Cardiac muscle cell (in vitro differentiated cells and primary cell): ENCODE results near the gene TBC1D5. TPM values are rescaled to one million over a fixed set of nuclear protein-coding genes. Genes with fewer than 3 reads are reported as not detected.
A peak's percentile ranks its signal among the peaks of the same experiment; 100 is the strongest.

Experiments used
- DNase-seq, 2 donors: peaks; one replicate each; pipeline versions ENCODE4 v3.0.0 to v3.0.0-alpha.2; 2010 to 2017; ENCODE audit warnings: low read depth in 1 of 2, low spot score in 1 of 2
- H3K27ac ChIP-seq: fragments of 200-600 bp; sonication (generic); 2 replicates; pipeline ENCODE4 v1.5.1; 2016
- H3K27me3 ChIP-seq: fragments of 200-600 bp; sonication (generic); 2 replicates; pipeline ENCODE4 v1.6.0; 2016; ENCODE audit warnings: control low read depth
- H3K36me3 ChIP-seq: fragments of 200-600 bp; sonication (generic); 2 replicates; pipeline ENCODE4 v1.5.1; 2016; ENCODE audit warnings: control low read depth
- H3K4me1 ChIP-seq: fragments of 200-600 bp; sonication (generic); 2 replicates; pipeline ENCODE4 v1.8.1; 2017; ENCODE audit warnings: low read depth, mild to moderate bottlenecking, mixed run types
- H3K4me3 ChIP-seq: fragments of 200-600 bp; sonication (generic); 2 replicates; pipeline ENCODE4 v1.5.1; 2016; ENCODE audit warnings: mild to moderate bottlenecking
- H3K9me3 ChIP-seq: fragments of 200-600 bp; sonication (generic); 2 replicates; pipeline ENCODE4 v1.5.1; 2017; ENCODE audit warnings: low read depth, mild to moderate bottlenecking, control low read depth
- polyA plus RNA-seq: library from polyadenylated mRNA; unstranded; fragments of >200 nt; fragmentation: Nextera tagmentation; extraction: Ambion mirVana; gene quantifications from 2 replicates; pipeline ENCODE4 v1.2.1, GENCODE V29; 2016
- total RNA-seq: library from RNA; depleted of rRNA; stranded (reverse); fragments of >200 nt; gene quantifications from 2 replicates; pipeline ENCODE4 v1.2.3, GENCODE V29; 2016
- TF ChIP-seq, protein P1 (sequence below): IDR thresholded peaks from 2 replicates; pipeline ENCODE4 v1.5.1; 2012; ENCODE audit warnings: low read depth, mild to moderate bottlenecking, low read length

TBC1D5 gene
- total and polyA plus RNA-seq, 2 experiments from 2014 or later, result 34.5 to 66.6 TPM

DNA sequence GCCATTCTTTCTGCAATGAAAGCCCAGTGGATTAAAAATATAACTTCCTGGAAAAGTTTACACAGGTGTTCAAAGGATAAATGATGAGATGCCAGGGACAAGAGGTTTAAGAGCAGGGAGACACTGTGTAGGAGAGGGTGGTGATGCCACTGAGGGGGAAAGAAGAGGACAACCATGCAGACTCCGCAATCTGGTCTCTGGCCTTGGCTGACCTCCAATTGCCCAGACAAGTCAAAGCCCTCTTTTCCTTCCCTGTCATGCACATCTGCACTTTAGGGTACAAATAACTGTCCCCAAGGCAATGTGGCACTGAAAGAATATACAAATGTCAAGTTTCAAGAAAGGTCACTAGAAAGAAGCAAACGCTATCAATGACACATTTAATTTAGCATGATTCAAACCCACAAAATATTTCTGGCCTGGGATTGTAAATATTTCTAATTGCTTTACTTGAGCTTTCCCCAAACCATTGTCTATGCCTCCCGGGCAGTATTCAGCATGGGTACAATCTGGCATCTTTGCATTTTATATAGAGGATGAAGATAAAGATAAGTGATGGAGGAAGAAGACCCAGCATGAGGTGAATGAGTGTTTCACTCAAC is 538.3 kb downstream of the TBC1D5 start:
- Histone ChIP-seq H3K36me3 (no peaks in the 10 kb centered on the region), H3K4me3 (no peak overlapping the region), H3K4me1 (no peaks in the 10 kb centered on the region), H3K9me3 (no peaks in the 10 kb centered on the region), H3K27me3 (no peaks in the 10 kb centered on the region), H3K27ac (no peak overlapping the region)
- TF ChIP-seq, protein P1, sequence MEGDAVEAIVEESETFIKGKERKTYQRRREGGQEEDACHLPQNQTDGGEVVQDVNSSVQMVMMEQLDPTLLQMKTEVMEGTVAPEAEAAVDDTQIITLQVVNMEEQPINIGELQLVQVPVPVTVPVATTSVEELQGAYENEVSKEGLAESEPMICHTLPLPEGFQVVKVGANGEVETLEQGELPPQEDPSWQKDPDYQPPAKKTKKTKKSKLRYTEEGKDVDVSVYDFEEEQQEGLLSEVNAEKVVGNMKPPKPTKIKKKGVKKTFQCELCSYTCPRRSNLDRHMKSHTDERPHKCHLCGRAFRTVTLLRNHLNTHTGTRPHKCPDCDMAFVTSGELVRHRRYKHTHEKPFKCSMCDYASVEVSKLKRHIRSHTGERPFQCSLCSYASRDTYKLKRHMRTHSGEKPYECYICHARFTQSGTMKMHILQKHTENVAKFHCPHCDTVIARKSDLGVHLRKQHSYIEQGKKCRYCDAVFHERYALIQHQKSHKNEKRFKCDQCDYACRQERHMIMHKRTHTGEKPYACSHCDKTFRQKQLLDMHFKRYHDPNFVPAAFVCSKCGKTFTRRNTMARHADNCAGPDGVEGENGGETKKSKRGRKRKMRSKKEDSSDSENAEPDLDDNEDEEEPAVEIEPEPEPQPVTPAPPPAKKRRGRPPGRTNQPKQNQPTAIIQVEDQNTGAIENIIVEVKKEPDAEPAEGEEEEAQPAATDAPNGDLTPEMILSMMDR, result no peak
- DNase-seq, result no peak

DNA sequence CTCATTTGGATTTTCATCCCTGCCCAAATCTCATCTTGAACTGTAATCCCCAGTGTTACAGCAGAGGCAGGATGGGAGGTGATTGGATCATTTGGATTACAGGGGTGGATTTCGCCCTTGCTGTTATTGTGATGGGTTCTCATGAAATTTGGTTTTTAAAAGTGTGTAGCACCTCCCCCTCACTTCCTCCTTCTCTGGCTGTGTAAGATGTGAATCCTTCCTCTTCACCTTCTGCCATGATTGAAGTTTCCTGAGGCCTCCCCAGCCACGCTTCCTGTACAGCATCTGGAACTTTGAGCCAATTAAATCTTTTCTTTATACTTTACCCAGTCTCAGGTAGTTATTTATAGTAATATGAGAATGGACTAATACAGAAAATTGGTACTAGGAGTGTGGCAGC is 540.9 kb downstream of the TBC1D5 start:
- Histone ChIP-seq H3K9me3 (no peaks in the 10 kb centered on the region), H3K36me3 (no peaks in the 10 kb centered on the region), H3K27me3 (no peaks in the 10 kb centered on the region), H3K27ac (no peak overlapping the region), H3K4me3 (no peak overlapping the region), H3K4me1 (no peaks in the 10 kb centered on the region)
- no peak for DNase-seq
- TF ChIP-seq, protein P1, result no peak

DNA sequence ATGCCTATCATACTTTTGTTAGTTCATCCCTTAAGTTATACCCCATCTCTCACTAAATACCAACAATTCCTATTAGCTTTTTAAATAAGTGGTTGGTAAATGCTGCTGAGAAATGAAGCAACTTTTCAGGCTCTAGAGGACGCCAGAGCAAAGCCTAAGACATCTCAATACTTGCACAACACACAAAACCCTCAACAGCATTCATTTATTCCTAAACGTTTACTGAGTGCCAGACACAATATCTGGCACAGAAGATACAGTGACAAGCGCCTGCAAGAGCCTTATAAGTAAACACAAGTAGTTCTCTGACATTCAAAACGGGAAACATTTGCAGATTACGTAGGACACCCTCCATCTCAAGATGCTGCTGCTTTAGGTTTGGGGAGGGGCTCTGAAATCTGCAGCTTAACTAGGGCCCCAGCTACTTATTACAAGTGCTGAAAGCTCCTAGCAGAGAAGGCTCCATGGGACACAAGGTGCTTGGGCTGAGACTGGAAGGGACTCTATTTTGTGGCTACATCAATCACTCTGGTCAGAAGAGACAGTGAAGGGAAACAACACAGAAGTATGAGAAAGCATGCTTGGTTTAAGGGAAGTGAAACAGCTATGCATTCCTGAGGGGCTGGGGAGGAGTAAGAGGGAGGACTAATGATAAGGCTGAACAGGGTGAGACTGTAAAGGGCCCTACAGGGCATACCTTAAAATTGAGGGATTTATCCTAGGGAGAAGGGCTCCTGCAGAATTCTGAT is 546.4 kb downstream of the TBC1D5 start:
- Histone ChIP-seq H3K27me3 (no peaks in the 10 kb centered on the region), H3K4me3 (no peak overlapping the region), H3K27ac (peak overlapping the region; percentile 74), H3K36me3 (no peaks in the 10 kb centered on the region), H3K9me3 (no peaks in the 10 kb centered on the region), H3K4me1 (peaks cover 18% of the 10 kb centered on the region)
- TF ChIP-seq, protein P1, result peak; percentile 43
- DNase-seq, result peak; percentile 29 to 69

DNA sequence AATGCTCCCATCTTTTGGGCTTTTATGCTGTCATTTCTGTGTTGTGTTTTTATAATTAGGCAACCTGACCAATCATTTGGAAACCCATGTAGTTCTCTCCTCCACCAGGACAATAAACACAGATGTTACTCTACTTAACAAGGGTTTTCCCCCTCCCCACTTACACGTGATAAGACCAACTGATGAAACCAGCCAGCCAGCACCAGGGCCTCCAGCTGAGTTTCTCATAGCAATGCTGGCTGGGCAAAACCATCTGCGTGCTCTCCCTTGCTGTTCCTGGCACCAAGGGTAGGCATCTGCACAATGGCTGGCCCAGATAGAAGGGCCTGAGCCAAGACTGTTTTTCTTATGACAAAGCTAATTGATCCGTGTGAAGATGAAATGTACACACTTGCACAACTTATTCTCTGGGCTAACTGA is 547.2 kb downstream of the TBC1D5 start:
- peak in 1 of 2 donors; percentile 69 for DNase-seq
- peak overlapping the region; percentile 74 for H3K27ac ChIP-seq
- H3K36me3 ChIP-seq, result no peaks in the 10 kb centered on the region
- H3K4me3 ChIP-seq, result no peak overlapping the region
- H3K9me3 ChIP-seq, result no peaks in the 10 kb centered on the region
- no peaks in the 10 kb centered on the region for H3K27me3 ChIP-seq
- peaks cover 26% of the 10 kb centered on the region for H3K4me1 ChIP-seq
- TF ChIP-seq, protein P1, result no peak

DNA sequence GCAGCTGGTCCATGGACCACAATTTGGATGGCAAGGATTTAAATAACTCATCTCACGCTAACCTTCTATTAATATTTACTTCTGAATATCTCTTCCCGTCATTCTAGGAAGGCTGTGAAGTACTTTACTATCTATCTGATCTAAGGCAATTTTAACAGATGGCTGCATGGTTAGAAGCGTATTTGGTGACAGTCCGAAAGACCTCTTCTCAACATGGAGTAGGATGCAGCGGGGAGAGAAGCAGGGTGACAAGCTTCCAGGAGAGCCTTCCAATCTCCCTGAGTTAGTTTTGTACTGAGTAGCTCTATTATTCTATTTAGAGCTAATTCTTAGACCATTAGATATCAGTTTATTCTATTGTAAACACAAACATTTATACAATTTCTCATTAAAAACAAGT is 548.3 kb downstream of the TBC1D5 start:
- TF ChIP-seq, protein P1, result no peak
- Histone ChIP-seq H3K4me3 (no peak overlapping the region), H3K27me3 (no peaks in the 10 kb centered on the region), H3K9me3 (no peaks in the 10 kb centered on the region), H3K27ac (no peak overlapping the region), H3K36me3 (no peaks in the 10 kb centered on the region), H3K4me1 (peaks cover 30% of the 10 kb centered on the region)
- no peak for DNase-seq
